Neural cell (in vitro differentiated cells): ENCODE results near the gene DENND1A.

Source experiments
- EP300 ChIP-seq: fragments of 450-650 bp; conservative IDR thresholded peaks from 2 replicates; pipeline ENCODE4 v1.6.1; 2014; ENCODE audit warnings: antibody characterized with exemption, mild to moderate bottlenecking, moderate library complexity; ENCODE audit not compliant: poor library complexity, severe bottlenecking
- EZH2 ChIP-seq: fragments of 200-600, 300-800 bp; shearing (Covaris generic), sonication (generic); IDR thresholded peaks from 2 replicates; pipeline ENCODE4 v1.6.1; 2014; ENCODE audit warnings: antibody characterized with exemption, low read length, borderline replicate concordance, mild to moderate bottlenecking; ENCODE audit not compliant: insufficient read depth, poor library complexity, severe bottlenecking
- MXI1 ChIP-seq: fragments of 450-650 bp; conservative IDR thresholded peaks from 2 replicates; pipeline ENCODE4 v1.6.1; 2014; ENCODE audit warnings: antibody characterized with exemption, mild to moderate bottlenecking; ENCODE audit not compliant: poor library complexity, severe bottlenecking
- POLR2AphosphoS5 ChIP-seq: IDR thresholded peaks from 2 replicates; pipeline ENCODE4 v1.6.1; 2012
- RAD21 ChIP-seq: fragments of 450-650 bp; conservative IDR thresholded peaks from 2 replicates; pipeline ENCODE4 v1.6.1; 2014; ENCODE audit warnings: antibody characterized with exemption, mild to moderate bottlenecking, moderate library complexity
- SMC3 ChIP-seq: fragments of 450-650 bp; conservative IDR thresholded peaks from 2 replicates; pipeline ENCODE4 v1.6.1; 2014; ENCODE audit warnings: antibody characterized with exemption, mild to moderate bottlenecking, moderate library complexity; ENCODE audit not compliant: poor library complexity
- TAF1 ChIP-seq: IDR thresholded peaks from 2 replicates; pipeline ENCODE4 v1.6.1; 2012; ENCODE audit warnings: low read depth
- TF ChIP-seq, protein P1 (sequence below): fragments of 450-650 bp; IDR thresholded peaks from 2 replicates; pipeline ENCODE4 v1.5.1; 2014; ENCODE audit warnings: antibody characterized with exemption, mild to moderate bottlenecking, moderate library complexity; ENCODE audit not compliant: poor library complexity, severe bottlenecking
- TF ChIP-seq, protein P2 (sequence below): IDR thresholded peaks from 2 replicates; pipeline ENCODE4 v1.6.1; 2012; ENCODE audit warnings: borderline replicate concordance

DNA sequence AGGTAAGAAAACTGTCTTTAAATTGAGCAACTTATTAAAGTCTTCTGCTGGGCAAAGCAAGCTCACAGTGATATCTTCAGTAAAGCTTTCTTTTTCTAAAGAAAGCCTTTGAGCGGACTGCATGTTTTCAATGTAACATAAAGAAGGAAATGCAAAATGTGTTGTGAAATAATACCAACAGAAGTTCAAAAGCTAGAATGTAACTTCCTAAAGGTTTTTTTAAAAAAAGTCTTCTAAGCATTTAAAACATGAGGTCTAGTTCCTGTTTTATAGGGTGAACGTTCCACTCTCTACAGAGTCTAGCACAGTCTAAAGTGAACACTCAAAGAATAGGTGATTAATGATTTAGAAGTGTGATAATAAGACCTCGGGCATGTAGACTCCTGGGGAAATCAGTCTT, 62.9 kb downstream of the DENND1A start:
- TF ChIP-seq EP300 (no peak), EZH2 (no peak), POLR2AphosphoS5 (no peak), RAD21 (no peak), TAF1 (no peak), MXI1 (no peak), SMC3 (no peak)
- TF ChIP-seq, protein P1, sequence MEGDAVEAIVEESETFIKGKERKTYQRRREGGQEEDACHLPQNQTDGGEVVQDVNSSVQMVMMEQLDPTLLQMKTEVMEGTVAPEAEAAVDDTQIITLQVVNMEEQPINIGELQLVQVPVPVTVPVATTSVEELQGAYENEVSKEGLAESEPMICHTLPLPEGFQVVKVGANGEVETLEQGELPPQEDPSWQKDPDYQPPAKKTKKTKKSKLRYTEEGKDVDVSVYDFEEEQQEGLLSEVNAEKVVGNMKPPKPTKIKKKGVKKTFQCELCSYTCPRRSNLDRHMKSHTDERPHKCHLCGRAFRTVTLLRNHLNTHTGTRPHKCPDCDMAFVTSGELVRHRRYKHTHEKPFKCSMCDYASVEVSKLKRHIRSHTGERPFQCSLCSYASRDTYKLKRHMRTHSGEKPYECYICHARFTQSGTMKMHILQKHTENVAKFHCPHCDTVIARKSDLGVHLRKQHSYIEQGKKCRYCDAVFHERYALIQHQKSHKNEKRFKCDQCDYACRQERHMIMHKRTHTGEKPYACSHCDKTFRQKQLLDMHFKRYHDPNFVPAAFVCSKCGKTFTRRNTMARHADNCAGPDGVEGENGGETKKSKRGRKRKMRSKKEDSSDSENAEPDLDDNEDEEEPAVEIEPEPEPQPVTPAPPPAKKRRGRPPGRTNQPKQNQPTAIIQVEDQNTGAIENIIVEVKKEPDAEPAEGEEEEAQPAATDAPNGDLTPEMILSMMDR: no peak
- TF ChIP-seq, protein P2, sequence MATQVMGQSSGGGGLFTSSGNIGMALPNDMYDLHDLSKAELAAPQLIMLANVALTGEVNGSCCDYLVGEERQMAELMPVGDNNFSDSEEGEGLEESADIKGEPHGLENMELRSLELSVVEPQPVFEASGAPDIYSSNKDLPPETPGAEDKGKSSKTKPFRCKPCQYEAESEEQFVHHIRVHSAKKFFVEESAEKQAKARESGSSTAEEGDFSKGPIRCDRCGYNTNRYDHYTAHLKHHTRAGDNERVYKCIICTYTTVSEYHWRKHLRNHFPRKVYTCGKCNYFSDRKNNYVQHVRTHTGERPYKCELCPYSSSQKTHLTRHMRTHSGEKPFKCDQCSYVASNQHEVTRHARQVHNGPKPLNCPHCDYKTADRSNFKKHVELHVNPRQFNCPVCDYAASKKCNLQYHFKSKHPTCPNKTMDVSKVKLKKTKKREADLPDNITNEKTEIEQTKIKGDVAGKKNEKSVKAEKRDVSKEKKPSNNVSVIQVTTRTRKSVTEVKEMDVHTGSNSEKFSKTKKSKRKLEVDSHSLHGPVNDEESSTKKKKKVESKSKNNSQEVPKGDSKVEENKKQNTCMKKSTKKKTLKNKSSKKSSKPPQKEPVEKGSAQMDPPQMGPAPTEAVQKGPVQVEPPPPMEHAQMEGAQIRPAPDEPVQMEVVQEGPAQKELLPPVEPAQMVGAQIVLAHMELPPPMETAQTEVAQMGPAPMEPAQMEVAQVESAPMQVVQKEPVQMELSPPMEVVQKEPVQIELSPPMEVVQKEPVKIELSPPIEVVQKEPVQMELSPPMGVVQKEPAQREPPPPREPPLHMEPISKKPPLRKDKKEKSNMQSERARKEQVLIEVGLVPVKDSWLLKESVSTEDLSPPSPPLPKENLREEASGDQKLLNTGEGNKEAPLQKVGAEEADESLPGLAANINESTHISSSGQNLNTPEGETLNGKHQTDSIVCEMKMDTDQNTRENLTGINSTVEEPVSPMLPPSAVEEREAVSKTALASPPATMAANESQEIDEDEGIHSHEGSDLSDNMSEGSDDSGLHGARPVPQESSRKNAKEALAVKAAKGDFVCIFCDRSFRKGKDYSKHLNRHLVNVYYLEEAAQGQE: no peak
